GM12801 (cell line): ENCODE data around the gene MUC7.

Experiments
- TF ChIP-seq, protein P1 (sequence below): IDR thresholded peaks from one replicate; pipeline ENCODE4 v1.5.1; 2011; ENCODE audit warnings: control low read depth; ENCODE audit not compliant: insufficient read length; ENCODE audit errors: extremely low read depth

The MUC7 gene

GRCh38 chr4:70463335-70463734 lies 8.7 kb upstream of the MUC7 start:
- TF ChIP-seq, protein P1, sequence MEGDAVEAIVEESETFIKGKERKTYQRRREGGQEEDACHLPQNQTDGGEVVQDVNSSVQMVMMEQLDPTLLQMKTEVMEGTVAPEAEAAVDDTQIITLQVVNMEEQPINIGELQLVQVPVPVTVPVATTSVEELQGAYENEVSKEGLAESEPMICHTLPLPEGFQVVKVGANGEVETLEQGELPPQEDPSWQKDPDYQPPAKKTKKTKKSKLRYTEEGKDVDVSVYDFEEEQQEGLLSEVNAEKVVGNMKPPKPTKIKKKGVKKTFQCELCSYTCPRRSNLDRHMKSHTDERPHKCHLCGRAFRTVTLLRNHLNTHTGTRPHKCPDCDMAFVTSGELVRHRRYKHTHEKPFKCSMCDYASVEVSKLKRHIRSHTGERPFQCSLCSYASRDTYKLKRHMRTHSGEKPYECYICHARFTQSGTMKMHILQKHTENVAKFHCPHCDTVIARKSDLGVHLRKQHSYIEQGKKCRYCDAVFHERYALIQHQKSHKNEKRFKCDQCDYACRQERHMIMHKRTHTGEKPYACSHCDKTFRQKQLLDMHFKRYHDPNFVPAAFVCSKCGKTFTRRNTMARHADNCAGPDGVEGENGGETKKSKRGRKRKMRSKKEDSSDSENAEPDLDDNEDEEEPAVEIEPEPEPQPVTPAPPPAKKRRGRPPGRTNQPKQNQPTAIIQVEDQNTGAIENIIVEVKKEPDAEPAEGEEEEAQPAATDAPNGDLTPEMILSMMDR, result no peak

GRCh38 chr4:70473679-70474078 lies 1.7 kb downstream of the MUC7 start:
- TF ChIP-seq, protein P1, result no peak

- TF ChIP-seq, protein P1, result no peak
Measured at GRCh38 chr4:70488748-70489147, 16.8 kb downstream of the MUC7 start.

GRCh38 chr4:70496231-70496630 lies 24.2 kb downstream of the MUC7 start:
- TF ChIP-seq, protein P1, result no peak

DNA sequence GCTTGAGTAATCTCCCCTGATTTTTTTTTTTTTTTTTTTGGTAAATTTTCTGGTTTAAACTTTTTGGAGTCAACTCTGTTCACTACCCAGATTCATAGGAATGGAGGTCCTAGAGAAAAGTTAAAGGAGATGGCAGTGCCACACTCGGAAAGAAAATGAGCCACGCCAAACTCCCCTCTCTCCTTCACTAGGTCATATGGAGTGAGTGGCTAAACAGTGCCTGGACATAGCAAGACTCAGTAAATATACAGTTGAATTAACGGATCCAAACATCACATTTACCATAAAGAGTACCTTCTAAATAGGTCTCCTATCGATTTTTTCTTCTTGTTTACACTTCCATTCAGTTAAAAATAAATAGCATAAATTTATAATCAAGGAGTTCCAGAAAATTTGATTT lies 32.7 kb downstream of the MUC7 start:
- TF ChIP-seq, protein P1, result no peak

- TF ChIP-seq, protein P1, result peak; percentile 43
Measured at GRCh38 chr4:70505151-70505748, 33.3 kb downstream of the MUC7 start.

DNA sequence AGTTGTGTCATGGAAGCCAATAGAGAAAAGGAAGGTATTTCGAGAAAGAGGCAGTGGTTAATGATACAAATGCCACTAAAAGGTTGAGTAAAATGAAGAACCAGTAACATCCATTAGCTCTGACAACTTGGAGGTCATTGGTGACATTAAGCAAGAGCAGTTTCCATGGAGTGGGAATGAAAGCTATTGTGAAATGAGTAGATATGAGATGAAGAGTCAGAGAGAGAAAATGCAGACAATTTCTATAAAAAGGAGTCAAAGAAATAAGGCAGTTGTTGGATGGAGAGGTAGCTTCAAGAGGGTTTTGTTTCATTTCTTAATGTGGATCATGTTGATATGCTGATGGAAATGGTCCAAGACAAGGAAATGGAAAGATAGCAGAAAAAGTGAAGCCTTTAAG lies 36.8 kb downstream of the MUC7 start:
- TF ChIP-seq, protein P1, result no peak
